GM19239 (cell line): Measurements from ENCODE around the gene GCGR.

Source experiments
- DNase-seq: peaks from one replicate; pipeline ENCODE4 v3.0.0; 2011; ENCODE audit warnings: low spot score; ENCODE audit not compliant: insufficient read length
- FAIRE-seq: peaks from 2 replicates; lab custom pipeline; 2011; peaks lifted over from hg19 to GRCh38; lab: Jason Lieb, UNC

The GCGR gene

DNA sequence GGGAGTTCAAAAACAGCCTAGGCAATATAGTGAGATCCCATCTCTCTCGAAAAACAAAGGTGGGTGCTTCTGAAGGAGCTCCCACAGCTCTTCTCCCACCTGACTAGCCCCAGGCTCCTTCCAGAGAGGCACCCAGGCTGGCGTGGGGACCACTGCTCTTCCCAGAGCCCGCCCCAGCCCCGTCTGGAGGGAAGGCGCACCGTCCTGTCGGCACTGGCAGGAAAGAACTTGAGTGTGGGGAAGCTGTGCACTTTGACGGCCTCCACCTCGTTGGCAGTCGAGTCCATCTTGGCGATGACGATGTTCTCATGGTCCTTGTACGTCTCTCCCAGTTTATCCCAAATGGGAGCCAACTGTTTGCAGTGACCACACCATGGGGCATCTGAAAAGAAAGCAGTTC lies 41.4 kb downstream of the GCGR start:
- FAIRE-seq: no peak
- no peak for DNase-seq

DNA sequence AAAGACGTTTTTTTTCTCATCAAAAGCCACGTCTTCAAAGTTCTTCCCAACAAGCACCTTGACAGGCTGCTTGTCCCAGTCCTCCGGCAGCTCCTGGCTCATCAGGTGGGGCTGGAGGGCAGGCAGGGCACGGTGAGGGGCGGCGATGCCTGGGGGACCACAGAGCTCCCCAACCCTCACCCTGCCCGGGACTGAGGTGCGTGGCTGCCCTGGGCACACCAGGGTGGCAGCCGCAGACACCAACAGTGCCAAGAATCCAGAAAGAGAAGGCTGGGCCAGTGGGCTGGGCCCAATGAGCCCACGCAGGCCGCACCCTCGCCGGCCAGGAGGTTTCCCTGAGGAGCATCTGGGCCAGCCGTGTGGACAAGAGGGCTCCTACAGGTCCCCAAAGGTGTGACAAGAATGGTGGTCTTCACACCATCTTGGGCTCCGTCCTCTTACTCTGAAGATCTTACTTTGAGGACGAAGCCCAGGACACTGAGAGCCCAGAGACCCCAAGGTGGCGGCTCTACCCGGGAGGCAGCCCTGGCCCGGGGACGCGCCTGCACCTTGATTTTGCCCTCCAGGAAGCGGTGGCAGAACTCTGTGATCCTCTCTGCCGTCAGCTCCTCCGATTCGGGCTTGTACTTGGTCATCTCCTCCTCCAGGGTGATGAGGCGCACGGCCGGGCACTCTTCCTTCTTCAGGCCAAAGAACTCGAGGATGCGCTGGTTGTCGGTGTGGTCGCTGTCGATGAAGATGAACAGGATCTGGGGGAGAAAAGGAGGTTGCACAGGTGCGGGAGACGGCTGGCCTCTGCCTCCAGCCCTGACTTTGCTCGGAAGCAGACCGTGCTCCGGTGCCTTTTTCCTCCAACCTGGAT lies 42.2 kb downstream of the GCGR start:
- DNase-seq (no peak), FAIRE-seq (no peak)

DNA sequence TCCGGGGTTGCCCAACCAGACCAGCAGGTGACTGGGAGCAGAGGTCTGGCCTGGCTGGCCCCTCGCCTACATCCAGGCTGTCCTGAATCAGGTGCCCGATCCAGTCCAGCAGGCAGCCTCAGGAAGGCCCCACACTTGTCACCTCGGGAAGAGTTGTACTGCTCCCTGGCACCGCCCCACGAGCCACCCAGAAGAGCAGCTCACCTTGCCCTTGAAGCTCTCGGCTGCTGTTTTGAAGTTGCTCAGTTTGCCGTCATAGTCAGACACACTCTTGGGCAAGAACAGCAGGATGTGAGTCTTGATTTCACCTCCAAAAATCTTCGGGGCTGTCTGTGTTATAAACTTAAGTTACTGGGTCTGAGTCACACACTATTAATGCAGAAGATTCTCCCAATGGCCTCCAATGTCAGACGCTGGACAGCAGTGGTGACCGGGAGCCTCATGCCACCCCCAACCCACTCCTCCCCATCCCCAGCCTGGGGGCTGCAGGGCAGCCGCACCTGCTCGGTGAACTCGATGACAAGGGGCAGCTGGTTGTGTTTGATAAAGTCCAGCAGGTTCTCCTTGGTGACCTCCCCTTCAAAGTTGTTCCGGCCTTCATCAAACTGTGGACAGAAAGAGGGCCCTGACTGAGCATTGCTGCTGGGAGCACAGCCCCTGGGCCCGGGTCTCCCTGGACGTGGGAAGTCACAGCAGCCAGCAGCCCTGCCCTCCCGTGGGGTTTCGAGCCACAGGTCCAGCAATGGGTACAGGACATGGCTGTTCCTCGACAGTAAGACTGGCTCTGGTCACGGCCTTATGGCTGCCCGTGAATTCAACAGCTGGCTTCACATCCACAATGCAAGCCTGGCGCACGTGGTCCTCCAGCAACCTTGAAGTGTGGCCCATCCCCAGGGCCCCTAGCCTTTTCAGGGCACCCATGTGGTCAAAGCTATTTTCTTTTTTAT lies 43.1 kb downstream of the GCGR start:
- FAIRE-seq (no peak), DNase-seq (no peak)

DNA sequence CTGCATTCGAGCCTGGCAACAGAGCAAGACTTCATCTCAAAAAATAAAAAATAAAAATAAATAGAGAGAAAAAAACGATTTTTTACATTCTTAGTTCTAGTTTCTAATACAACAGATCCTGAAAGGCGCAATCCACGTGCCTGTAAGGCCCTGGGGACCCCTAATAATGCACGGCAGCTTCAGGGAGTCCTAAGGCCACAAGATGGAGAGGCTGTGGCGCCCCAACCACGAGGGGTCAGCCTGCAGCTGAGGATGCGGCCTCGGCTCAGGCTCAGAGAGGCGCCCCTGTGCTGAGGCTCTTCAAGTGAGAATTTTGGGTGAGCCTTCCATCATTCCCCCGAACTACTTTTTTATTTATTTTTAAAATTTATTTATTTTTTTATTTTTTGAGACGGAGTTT lies 45.5 kb downstream of the GCGR start:
- DNase-seq (no peak), FAIRE-seq (no peak)

DNA sequence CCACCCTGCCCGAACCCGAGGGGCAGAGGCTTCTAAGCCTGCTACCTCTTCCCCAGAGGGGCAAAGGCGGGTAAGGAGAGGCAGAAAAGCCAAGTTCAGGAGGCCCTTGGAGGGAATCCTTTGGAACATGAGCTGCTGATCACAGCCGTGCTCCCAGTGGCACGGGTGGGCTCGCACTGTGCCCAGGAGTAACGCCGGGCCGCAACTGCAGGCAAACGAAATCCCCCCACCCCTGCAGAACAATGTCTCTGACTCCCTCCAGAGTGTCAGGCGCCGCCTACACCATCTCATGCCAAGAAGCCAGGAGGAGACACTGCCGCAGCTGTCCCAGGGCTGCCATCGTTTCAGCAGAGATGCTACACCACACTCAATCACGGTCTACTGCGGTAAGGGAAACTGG lies 47.5 kb downstream of the GCGR start:
- DNase-seq (no peak), FAIRE-seq (no peak)

DNA sequence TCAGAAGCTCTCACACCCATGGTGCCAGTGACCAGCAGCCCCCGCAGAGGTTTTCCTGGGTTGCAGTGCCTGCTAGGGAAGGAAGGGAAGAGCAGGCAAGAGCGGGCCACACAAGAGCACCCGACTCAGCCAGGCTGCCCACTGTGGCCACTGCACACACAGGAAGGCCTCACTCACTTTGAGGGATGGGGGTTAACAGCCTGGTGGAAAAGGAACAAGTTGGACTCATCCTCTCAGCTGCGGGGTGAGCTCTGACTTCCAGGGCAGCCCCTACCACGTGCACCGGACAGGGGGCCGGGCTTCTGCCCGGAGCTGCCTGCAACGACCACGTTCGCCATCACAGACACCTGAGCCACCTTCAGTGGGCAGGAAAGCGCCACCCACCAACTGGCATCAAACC lies 48.3 kb downstream of the GCGR start:
- FAIRE-seq (no peak), DNase-seq (no peak)

DNA sequence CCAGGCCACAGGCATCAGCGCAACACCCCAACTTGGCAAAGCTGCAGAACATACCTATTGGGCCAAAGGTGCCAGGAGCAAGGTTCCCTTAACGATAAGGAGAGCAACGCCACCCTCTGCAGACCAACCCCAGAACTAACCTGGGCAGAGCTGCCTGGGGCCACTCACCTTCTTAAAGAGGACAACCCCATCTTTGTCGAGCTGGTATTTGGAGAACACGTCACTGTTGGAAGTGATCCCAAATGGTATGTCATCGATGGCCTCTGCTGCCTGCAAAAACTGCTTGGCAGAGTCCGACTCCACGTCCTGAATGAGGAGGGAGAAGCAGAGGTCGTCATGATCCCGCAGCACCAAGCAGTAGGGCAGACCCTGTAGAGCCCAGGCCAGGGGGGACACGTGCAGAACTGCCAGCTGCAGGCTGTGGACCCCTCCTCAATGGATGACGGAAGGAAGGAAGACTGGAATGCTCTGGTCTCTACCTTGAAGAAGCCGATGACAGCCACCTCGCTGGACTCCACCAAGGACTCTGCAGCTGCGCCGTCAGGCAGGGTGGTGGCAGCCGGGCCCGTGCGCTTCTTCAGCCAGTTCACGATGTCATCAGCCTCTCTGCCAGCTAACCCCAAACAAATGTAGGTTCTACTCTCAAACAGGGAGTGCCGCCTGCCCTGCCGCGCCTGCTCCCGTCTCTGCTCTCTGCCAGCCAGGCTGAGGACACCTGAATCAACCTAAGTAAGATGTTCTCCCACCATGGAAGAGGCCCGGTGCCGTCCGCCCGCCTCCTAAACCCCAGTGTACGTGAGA lies 51.2 kb downstream of the GCGR start:
- FAIRE-seq (peak; percentile 11), DNase-seq (no peak)

DNA sequence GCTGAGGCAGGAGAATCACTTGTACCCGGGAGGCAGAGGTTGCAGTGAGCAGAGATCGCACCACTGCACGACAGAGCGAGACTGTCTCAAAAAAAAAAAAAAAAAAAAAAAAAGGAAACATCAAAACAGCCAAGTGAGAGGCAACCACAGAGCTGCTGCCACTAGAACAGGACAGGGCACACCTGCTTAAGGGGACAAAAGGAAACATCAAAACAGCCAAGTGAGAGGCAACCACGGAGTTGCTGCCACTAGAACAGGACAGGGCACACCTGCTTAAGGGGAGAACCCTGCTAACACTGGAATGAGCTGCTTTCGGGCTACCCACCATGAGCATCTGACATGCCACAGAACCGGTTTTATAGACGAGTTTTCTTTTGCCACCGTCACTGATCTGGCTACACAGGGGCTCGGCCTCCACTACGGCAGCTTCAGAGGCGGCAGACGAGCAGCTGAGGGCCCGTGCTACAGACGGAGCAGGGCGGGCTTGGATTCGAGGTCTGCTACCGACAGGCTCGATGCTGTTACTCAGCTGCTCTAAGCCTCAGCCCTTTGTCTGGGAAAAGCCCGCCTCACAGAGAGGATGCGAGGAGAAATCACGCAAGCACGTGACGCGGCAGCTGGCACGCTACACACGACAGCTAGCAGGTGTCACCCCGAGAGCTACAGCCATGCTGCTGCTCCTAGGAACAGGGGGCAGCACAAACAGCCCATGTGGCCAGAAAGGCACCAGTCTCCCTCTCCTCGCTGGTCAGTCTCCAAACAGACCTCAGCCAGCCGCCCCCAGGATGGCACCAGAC lies 54.4 kb downstream of the GCGR start:
- DNase-seq (no peak), FAIRE-seq (no peak)

DNA sequence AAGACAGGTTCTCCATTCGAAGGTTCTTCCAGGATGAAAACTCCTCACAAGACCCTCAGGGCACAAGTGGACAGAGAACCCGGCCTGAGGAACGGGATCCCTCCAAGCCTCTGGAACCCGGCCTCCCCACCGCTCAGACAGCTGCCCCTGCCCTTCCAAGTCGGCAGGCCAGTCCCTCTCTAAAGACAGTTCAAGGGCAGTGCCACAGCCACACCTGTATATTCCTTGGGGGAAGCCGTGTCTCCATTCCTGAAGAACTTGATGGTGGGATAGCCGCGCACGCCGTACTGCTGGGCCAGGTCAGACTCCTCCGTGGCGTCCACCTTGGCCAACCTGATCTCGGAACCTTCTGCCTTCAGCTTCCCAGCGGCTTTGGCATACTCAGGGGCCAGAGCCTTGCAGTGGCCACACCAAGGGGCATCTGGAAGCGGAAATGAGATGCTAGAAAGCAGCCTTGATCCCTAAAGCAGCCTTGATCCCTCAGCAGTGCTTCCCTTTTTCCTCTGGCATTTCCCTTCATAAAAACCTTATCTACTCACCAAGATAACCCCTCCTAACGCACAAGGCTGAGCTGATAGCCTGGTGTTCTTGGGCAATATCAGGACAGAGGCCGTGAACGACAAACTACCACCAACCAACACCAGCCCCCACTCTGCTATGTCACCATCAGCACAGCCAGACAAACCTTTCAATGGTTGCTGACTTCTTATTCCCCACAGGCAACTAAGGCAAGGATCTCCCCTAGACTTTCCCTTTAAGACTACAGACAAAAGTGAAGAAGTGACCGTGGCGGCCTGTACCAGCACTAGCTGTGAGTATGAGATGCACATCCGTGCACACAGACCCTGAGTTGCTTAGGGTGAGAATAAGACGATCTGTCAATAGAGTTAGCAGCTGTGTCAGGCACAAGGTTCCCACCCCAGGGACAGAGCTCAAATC lies 55.3 kb downstream of the GCGR start:
- no peak for FAIRE-seq
- no peak for DNase-seq

DNA sequence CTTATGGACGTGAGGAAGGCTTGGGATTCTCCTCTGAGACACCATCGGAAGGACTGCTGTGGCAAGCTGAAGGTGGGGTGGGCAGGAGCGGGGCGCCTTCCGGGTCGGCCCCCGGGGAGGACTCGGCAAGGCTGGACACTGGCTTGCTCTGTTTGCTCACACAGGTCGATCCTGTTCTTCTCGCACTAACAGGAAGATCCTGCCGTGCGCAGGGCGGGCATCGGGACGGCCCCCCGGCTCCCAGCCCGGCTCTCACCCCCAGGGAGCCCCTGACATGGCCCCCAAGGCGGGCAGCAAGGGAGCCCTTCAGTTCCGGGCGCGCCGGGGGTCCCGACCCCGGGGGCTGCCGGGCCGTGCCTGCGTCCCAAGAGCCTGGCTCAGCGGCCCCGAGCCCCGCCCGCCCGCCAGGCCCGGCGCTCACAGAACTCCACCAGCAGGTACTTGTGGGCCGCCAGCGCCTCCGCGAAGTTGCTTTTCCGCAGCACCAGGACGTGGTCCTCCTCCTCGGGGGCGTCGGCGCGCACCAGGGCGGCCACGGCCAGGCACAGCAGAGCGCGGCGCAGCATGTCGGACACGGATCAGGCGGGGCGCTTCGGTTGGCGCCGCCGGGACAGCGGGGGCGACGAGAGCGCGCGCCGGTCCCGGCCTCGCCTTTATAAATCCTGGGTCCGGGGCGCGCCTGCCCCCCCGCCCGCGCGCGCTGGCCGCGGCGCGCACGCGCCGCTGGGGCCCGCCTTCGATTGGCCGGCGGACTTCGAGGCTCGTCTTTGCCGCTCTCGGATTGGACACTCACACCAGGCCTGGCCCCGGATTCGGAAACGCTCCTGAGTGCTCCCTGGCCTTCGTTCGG lies 56.2 kb downstream of the GCGR start, which contains the start of gene P4HB:
P4HB (minus strand) TSS at position 630 of the 850 bp plus-strand sequence; CDS start at position 566, 64 bp downstream.
- FAIRE-seq: no peak
- no peak for DNase-seq

DNA sequence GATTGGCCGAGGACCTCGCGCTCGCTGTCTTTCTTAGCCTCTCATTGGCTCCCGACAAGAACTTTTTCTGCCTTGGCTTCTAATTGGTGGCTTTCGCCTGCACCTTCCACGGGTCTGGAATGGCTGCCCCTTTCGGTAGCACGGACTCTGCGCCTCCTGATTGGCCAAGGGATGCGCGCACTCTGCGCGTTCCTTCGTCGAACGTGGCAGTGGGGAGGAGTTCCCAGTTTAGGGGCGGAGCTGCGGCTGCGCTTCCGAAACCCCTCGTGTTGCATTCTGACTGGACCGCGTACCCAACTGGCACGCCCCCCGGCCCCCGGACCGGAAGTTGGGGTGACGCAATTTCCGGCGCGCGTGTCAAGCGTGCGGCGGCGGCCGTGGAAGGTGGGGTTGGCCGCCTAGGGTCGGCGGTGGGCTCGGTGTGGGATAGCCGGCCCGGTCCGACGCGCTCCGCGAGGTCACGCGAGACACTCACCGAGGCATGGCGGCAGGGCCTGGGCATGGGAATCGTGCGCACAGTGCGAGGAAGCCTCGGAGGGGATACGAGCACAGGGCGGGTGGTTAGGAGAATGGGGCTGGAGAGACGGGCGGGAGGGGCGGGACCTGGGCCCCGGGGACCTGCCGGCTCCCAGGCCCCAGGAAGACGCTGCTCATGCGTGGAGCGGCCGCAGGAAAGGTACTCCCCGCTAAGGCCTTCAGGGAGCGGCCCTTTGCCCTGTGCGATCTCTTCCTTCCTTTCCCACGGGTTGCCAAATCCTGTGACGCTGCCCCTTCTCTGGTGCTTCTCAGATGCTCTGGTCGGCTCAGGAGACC lies 57.0 kb downstream of the GCGR start:
- peak; percentile 100 for DNase-seq
- peak; percentile 97 for FAIRE-seq

DNA sequence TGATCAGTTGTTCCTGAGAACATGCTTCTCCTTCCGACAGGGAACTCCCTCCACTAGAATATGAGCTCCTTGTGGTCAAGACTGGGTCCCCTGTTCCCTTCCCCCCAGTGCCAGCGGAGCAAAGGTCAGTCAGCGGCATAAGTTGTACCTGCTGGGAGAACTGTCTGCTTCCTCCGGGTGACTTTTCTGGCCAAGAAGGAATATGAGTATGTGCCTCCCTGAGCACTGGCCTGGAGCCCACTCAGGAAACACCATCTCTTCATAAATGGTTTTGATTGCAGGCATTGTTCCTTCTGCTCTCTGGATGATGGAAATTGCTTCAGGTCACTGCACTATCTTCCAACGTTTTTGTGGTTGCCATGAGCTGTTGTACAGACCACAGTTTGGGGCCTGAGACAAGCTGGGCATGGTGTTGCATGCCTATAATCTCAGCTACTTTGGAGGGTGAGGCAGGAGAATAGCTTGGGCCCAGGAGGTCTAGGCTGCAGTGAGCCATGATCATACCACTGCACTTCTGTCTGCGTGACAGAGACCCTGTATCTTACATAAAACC lies 59.2 kb downstream of the GCGR start:
- FAIRE-seq: no peak
- no peak for DNase-seq
